ENCODE data around the gene DDX10.

Gene DDX10

GRCh38 chr11:108933630-108934029 is 268.8 kb downstream of the DDX10 start:
- Histone ChIP-seq H3K27ac (ENCODE audit: low read depth, low read length) (no peak overlapping the region), H3K4me1 (ENCODE audit: control insufficient read depth, insufficient read depth, low read length) (no peaks in the 10 kb centered on the region), H3K9ac (ENCODE audit: low read length) (no peak overlapping the region), H3K4me3 (ENCODE audit: low read length) (no peak overlapping the region), H3K36me3 (ENCODE audit: control insufficient read depth, insufficient read depth, low read length) (no peaks in the 10 kb centered on the region), H3K27me3 (ENCODE audit: control insufficient read depth, insufficient read depth, low read length) (no peaks in the 10 kb centered on the region)

GRCh38 chr11:108934289-108934688 is 269.4 kb downstream of the DDX10 start:
- Histone ChIP-seq H3K27ac (ENCODE audit: low read depth, low read length) (no peak overlapping the region), H3K9ac (ENCODE audit: low read length) (no peak overlapping the region), H3K4me1 (ENCODE audit: control insufficient read depth, insufficient read depth, low read length) (no peaks in the 10 kb centered on the region), H3K27me3 (ENCODE audit: control insufficient read depth, insufficient read depth, low read length) (no peaks in the 10 kb centered on the region), H3K4me3 (ENCODE audit: low read length) (no peak overlapping the region), H3K36me3 (ENCODE audit: control insufficient read depth, insufficient read depth, low read length) (no peaks in the 10 kb centered on the region)

DNA sequence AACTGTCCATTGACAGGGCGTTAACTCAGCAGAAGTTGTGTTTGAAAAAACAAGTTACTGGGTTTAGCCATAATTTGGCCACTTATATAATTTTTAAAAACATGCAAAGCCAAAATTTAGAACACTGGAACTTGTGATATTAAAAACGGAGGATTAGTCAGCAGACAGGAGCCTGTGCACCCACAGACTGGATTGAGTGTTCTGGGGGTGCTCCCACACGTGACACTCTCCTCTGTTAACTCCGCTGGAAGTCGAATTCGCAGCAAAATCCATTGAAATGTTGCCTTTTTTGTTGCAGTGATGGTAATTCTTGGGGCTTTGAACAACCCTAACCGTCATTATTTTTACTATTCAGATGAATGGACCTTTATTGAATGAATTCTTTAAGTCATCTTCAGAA is 269.8 kb downstream of the DDX10 start:
- Histone ChIP-seq H3K27me3 (ENCODE audit: control insufficient read depth, insufficient read depth, low read length) (no peaks in the 10 kb centered on the region), H3K27ac (ENCODE audit: low read depth, low read length) (no peak overlapping the region), H3K4me3 (ENCODE audit: low read length) (no peak overlapping the region), H3K9ac (ENCODE audit: low read length) (no peak overlapping the region), H3K4me1 (ENCODE audit: control insufficient read depth, insufficient read depth, low read length) (no peaks in the 10 kb centered on the region), H3K36me3 (ENCODE audit: control insufficient read depth, insufficient read depth, low read length) (no peaks in the 10 kb centered on the region)

DNA sequence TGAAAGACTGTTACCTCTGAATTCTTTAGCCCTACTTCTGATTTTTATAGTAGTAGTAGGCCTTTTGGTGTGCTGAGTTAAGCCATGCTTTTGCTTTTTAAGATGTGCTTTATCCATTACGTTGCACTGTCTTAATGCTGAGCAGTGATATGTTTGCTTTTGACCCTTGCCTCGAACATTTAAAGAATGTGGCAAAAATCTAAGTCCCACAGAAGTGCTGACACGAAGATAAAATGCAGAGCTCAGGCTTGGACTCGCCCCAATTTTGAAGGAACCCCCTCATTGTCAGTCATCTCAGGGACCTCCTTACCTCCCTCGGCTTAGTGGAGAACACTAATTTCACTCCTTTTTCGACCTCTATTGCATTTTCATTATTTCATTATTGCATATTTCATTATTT is 272.9 kb downstream of the DDX10 start:
- Histone ChIP-seq H3K9ac (ENCODE audit: low read length) (no peak overlapping the region), H3K27me3 (ENCODE audit: control insufficient read depth, insufficient read depth, low read length) (no peaks in the 10 kb centered on the region), H3K27ac (ENCODE audit: low read depth, low read length) (no peak overlapping the region), H3K4me3 (ENCODE audit: low read length) (no peak overlapping the region), H3K4me1 (ENCODE audit: control insufficient read depth, insufficient read depth, low read length) (no peaks in the 10 kb centered on the region), H3K36me3 (ENCODE audit: control insufficient read depth, insufficient read depth, low read length) (no peaks in the 10 kb centered on the region)

- Histone ChIP-seq H3K27ac (ENCODE audit: low read depth, low read length) (no peak overlapping the region), H3K27me3 (ENCODE audit: control insufficient read depth, insufficient read depth, low read length) (no peaks in the 10 kb centered on the region), H3K9ac (ENCODE audit: low read length) (no peak overlapping the region), H3K4me1 (ENCODE audit: control insufficient read depth, insufficient read depth, low read length) (no peaks in the 10 kb centered on the region), H3K4me3 (ENCODE audit: low read length) (no peak overlapping the region), H3K36me3 (ENCODE audit: control insufficient read depth, insufficient read depth, low read length) (no peaks in the 10 kb centered on the region)
Observed at GRCh38 chr11:108938604-108939003, 273.7 kb downstream of the DDX10 start.

DNA sequence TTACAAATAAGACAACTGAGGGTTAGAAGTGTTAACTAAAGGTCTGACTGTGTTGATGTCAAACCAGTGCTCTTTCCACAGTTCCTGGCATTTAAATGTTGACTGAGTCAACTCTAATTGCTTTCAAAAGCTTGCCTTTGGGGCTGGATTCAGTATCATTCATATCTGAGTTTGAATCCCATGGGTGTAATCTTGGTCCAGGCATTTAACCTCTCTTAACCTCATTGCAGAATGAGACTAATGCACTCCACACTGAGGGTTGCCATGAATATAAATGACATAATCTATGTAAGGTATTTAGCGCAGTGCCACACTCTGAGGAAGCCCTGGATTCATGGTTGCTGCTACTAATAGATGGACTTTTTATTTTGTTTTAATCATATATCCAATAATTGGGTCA is 274.3 kb downstream of the DDX10 start:
- H3K27me3 ChIP-seq (ENCODE audit: control insufficient read depth, insufficient read depth, low read length) = no peaks in the 10 kb centered on the region
- no peak overlapping the region for H3K27ac ChIP-seq (ENCODE audit: low read depth, low read length)
- H3K4me3 ChIP-seq (ENCODE audit: low read length) = no peak overlapping the region
- H3K9ac ChIP-seq (ENCODE audit: low read length) = no peak overlapping the region
- no peaks in the 10 kb centered on the region for H3K4me1 ChIP-seq (ENCODE audit: control insufficient read depth, insufficient read depth, low read length)
- H3K36me3 ChIP-seq (ENCODE audit: control insufficient read depth, insufficient read depth, low read length) = no peaks in the 10 kb centered on the region

DNA sequence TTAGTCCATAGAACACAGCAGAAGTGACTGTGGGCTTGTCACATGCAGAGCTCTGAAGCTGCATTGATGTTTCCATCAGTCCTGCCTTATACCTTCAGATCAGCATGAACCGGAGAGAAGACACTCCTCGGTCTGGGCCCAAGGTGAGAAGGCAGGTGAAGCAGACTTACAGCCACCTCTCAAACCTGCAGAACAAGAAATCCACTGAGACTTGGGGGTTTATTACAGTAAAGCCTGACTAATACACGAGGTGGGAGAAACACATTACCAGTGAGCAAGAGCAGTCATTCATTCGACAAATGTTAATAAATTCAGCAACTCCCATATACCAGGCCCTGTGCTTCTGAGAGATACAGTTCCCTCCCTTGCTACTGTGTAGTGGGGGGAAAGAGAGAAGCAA is 279.0 kb downstream of the DDX10 start:
- Histone ChIP-seq H3K36me3 (ENCODE audit: control insufficient read depth, insufficient read depth, low read length) (no peaks in the 10 kb centered on the region), H3K9ac (ENCODE audit: low read length) (no peak overlapping the region), H3K27me3 (ENCODE audit: control insufficient read depth, insufficient read depth, low read length) (no peaks in the 10 kb centered on the region), H3K27ac (ENCODE audit: low read depth, low read length) (no peak overlapping the region), H3K4me3 (ENCODE audit: low read length) (no peak overlapping the region), H3K4me1 (ENCODE audit: control insufficient read depth, insufficient read depth, low read length) (no peaks in the 10 kb centered on the region)

DNA sequence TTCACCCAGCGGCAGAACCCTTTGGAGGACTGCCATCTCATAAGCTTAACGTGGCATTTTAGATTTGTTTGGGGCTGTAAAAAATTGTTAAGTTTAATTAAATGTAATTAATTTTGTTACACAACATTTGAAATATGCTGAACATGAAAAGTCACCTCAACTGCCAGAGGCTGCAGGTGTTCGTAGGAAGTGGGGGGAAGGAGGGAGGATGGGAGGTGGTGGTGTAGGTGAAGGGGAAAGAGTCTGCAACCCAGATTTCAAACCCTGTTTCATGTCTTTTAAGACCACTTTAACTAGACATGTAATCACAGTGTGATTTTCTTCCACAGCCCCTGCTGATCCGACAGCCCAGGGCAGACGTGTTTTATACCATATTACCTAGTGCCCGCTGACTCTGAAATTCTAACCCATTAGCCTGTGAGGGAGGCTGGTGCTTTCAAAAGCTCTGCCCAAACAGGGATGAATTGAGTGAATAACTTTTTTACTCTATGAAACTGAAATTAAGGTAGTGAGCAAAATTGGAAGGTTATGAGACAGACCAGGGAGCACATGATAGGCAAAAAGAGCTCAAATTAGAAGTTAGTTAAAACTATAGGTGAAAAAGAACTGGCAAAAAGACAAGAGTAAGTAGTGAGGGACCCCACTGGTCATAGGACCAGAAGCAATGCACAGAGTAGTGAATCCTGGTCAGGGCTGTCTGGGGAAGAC is 279.8 kb downstream of the DDX10 start:
- Histone ChIP-seq H3K4me1 (ENCODE audit: control insufficient read depth, insufficient read depth, low read length) (no peaks in the 10 kb centered on the region), H3K27ac (ENCODE audit: low read depth, low read length) (no peak overlapping the region)

DNA sequence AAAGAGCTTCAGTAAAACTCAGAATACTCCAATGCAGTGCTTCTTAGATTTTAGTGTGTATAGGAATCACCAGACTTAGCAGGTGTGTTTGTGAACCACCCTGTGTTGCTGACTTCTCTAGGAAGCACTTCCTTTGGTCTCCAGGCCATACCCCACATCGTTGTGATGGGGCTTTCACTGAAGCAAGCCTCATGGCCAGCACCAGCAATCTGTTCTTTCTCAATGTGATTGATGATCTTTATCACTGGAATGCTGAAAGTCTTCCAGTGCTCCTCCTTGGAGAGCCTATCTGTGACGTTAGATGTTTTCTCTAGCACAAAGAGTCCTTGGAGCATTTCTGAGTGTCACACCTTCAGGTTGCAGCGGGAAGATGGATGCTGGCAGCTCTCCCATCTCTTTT is 280.5 kb downstream of the DDX10 start:
- no peaks in the 10 kb centered on the region for H3K27me3 ChIP-seq (ENCODE audit: control insufficient read depth, insufficient read depth, low read length)
- H3K27ac ChIP-seq (ENCODE audit: low read depth, low read length) = no peak overlapping the region
- no peaks in the 10 kb centered on the region for H3K36me3 ChIP-seq (ENCODE audit: control insufficient read depth, insufficient read depth, low read length)
- H3K4me1 ChIP-seq (ENCODE audit: control insufficient read depth, insufficient read depth, low read length) = no peaks in the 10 kb centered on the region
- no peak overlapping the region for H3K9ac ChIP-seq (ENCODE audit: low read length)
- no peak overlapping the region for H3K4me3 ChIP-seq (ENCODE audit: low read length)

More for the DNA sequence above, 279.8 kb downstream of the DDX10 start:
- no peaks in the 10 kb centered on the region for H3K27me3 ChIP-seq (ENCODE audit: control insufficient read depth, insufficient read depth, low read length)
- no peak overlapping the region for H3K4me3 ChIP-seq (ENCODE audit: low read length)
- H3K9ac ChIP-seq (ENCODE audit: low read length) = no peak overlapping the region
- H3K36me3 ChIP-seq (ENCODE audit: control insufficient read depth, insufficient read depth, low read length) = no peaks in the 10 kb centered on the region

DNA sequence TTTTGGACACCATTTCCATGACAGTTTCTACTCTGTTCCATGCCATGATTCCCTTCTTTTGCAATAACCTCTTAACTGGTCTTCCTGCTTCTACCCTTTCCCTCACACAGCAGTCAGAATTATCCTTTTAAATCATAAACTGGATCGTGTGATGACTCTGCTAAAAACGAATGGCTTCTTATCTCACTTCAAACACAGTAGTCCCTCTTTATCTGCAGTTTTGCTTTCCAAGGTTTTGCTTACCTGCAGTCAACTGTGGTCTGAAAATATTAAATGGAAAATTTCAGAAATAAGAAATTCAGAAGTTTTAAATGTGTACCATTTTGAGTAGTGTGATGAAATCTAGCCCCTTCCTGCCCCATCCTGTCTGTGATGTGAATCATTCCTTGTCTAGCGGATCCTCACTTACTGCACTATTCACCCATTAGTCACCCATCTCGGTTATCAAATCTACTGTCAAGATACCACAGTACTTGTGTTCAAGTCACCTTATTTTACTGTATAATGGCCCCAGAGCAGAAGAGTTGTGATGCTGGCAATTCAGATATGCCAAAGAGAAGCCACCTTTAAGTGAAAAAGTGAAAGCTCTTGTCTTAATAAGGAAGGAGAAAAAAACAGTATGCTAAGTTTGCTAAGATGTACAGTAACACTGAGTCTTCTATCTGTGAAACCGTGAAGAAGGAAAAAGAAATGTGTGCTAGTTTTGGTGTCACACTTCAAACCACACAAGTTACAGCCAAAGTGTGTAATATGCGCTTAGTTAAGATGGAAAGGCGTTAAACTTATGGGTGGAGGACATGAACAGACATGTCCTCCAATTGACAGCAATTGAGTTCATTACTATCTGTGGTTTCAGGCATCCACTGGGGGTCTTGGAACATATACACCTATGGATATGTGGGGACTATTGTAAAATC is 283.0 kb downstream of the DDX10 start:
- Histone ChIP-seq H3K27ac (ENCODE audit: low read depth, low read length) (no peak overlapping the region), H3K4me1 (ENCODE audit: control insufficient read depth, insufficient read depth, low read length) (no peaks in the 10 kb centered on the region), H3K4me3 (ENCODE audit: low read length) (no peak overlapping the region), H3K36me3 (ENCODE audit: control insufficient read depth, insufficient read depth, low read length) (no peaks in the 10 kb centered on the region), H3K9ac (ENCODE audit: low read length) (no peak overlapping the region), H3K27me3 (ENCODE audit: control insufficient read depth, insufficient read depth, low read length) (no peaks in the 10 kb centered on the region)

- Histone ChIP-seq H3K27me3 (ENCODE audit: control insufficient read depth, insufficient read depth, low read length) (no peaks in the 10 kb centered on the region), H3K9ac (ENCODE audit: low read length) (no peak overlapping the region), H3K27ac (ENCODE audit: low read depth, low read length) (no peak overlapping the region), H3K36me3 (ENCODE audit: control insufficient read depth, insufficient read depth, low read length) (no peaks in the 10 kb centered on the region), H3K4me1 (ENCODE audit: control insufficient read depth, insufficient read depth, low read length) (no peaks in the 10 kb centered on the region), H3K4me3 (ENCODE audit: low read length) (no peak overlapping the region)
Observed at GRCh38 chr11:108958368-108959104, 293.7 kb downstream of the DDX10 start.

- no peak overlapping the region for H3K27ac ChIP-seq (ENCODE audit: low read depth, low read length)
- no peaks in the 10 kb centered on the region for H3K27me3 ChIP-seq (ENCODE audit: control insufficient read depth, insufficient read depth, low read length)
- no peak overlapping the region for H3K4me3 ChIP-seq (ENCODE audit: low read length)
- no peaks in the 10 kb centered on the region for H3K36me3 ChIP-seq (ENCODE audit: control insufficient read depth, insufficient read depth, low read length)
- H3K4me1 ChIP-seq (ENCODE audit: control insufficient read depth, insufficient read depth, low read length) = no peaks in the 10 kb centered on the region
- H3K9ac ChIP-seq (ENCODE audit: low read length) = no peak overlapping the region
Observed at GRCh38 chr11:108959105-108959761, 294.4 kb downstream of the DDX10 start.

Measured in rectal smooth muscle tissue (tissue), 1 donor.